SK-N-MC (cell line): ENCODE measurements around the gene SCN3B.

ENCODE experiments used
- EZH2 ChIP-seq: fragments of 200-600 bp; sonication (generic); IDR thresholded peaks from one replicate; pipeline ENCODE4 v1.6.1; 2017; ENCODE audit warnings: antibody characterized with exemption
- POLR2AphosphoS5 ChIP-seq: IDR thresholded peaks from 2 replicates; pipeline ENCODE4 v1.6.1; 2012; ENCODE audit warnings: mild to moderate bottlenecking, low read depth, low read length, borderline replicate concordance

DNA sequence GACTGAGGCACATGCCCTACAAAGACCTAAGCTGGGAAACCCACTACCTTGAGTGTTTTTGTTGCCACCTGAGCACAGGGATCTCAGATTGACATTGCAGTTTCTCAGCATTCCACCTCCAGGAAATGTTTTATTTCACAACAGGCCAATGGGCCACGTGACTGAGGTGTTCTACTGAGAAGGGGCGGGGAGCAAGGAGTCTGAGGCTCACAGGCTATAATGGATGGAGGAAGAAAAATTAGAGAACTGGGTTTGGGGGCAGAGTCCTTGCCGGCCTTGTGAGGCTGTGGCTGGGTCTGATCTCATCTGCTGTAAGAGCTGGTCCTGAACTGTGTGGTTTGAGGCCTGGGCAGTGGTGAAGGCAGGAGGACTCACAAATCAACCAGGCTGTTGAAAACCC is 46.3 kb upstream of the SCN3B start:
- TF ChIP-seq EZH2, result no peak
- TF ChIP-seq POLR2AphosphoS5, result no peak
